Mesendoderm (in vitro differentiated cells): Measurements from ENCODE around the gene ZNF334. TPM values are rescaled to one million over a fixed set of nuclear protein-coding genes. Genes with fewer than 3 reads are reported as not detected.

Source experiments
- DNase-seq: peaks from one replicate; pipeline ENCODE4 v3.0.0; 2013
- H2AK5ac ChIP-seq: 2 replicates; pipeline ENCODE4 v1.6.1; 2013; ENCODE audit warnings: low read length, inconsistent platforms
- H2BK120ac ChIP-seq: 2 replicates; pipeline ENCODE4 v1.6.1; 2013; ENCODE audit warnings: low read depth, mild to moderate bottlenecking, low read length, moderate library complexity, mixed read lengths
- H2BK15ac ChIP-seq: replicated peaks from 2 replicates; pipeline ENCODE4 v1.6.1; 2013; ENCODE audit warnings: low read depth, mild to moderate bottlenecking, moderate library complexity
- H2BK5ac ChIP-seq: 2 replicates; pipeline ENCODE4 v1.6.1; 2013; ENCODE audit warnings: low read length, inconsistent platforms
- H3K18ac ChIP-seq: 2 replicates; pipeline ENCODE4 v1.6.1; 2013; ENCODE audit warnings: mild to moderate bottlenecking, low read length, mixed read lengths
- H3K23ac ChIP-seq: one replicate; pipeline ENCODE4 v1.6.1; 2013; ENCODE audit warnings: low read length
- H3K27ac ChIP-seq: 2 replicates; pipeline ENCODE4 v1.5.1; 2013; ENCODE audit warnings: low read depth, mild to moderate bottlenecking, inconsistent platforms, low read length, moderate library complexity
- H3K27me3 ChIP-seq: 2 replicates; pipeline ENCODE4 v1.6.1; 2013; ENCODE audit warnings: low read length, control low read depth, mild to moderate bottlenecking, inconsistent platforms; ENCODE audit not compliant: insufficient read depth, poor library complexity
- H3K36me3 ChIP-seq: 2 replicates; pipeline ENCODE4 v1.6.1; 2013; ENCODE audit warnings: low read length, inconsistent platforms; ENCODE audit not compliant: control insufficient read depth, insufficient read depth
- H3K4ac ChIP-seq: one replicate; pipeline ENCODE4 v1.6.1; 2013; ENCODE audit warnings: low read depth, mild to moderate bottlenecking, low read length, moderate library complexity
- H3K4me1 ChIP-seq: 2 replicates; pipeline ENCODE4 v1.6.1; 2013; ENCODE audit warnings: low read depth, low read length, inconsistent platforms; ENCODE audit not compliant: control insufficient read depth
- H3K4me2 ChIP-seq: 2 replicates; pipeline ENCODE4 v1.6.1; 2013; ENCODE audit warnings: low read length
- H3K4me3 ChIP-seq: 2 replicates; pipeline ENCODE4 v1.5.1; 2013; ENCODE audit warnings: mild to moderate bottlenecking, low read length
- H3K56ac ChIP-seq: one replicate; pipeline ENCODE4 v1.6.1; 2013; ENCODE audit warnings: low read length
- H3K79me1 ChIP-seq: 2 replicates; pipeline ENCODE4 v1.6.1; 2013; ENCODE audit warnings: low read length, inconsistent platforms
- H3K79me2 ChIP-seq: 2 replicates; pipeline ENCODE4 v1.6.1; 2013; ENCODE audit warnings: mild to moderate bottlenecking, low read length; ENCODE audit not compliant: control insufficient read depth, insufficient read depth
- H3K9ac ChIP-seq: 2 replicates; pipeline ENCODE4 v1.6.1; 2013; ENCODE audit warnings: low read length, inconsistent platforms
- H4K5ac ChIP-seq: one replicate; pipeline ENCODE4 v1.6.1; 2013; ENCODE audit warnings: low read length
- H4K8ac ChIP-seq: one replicate; pipeline ENCODE4 v1.6.1; 2013; ENCODE audit warnings: low read depth, mild to moderate bottlenecking, control low read depth, low read length, moderate library complexity
- WGBS: extraction: QIAGEN DNeasy Blood & Tissue Kit; methylation state at CpG from one replicate; pipeline ENCODE4 v1.1.7; 2013; ENCODE audit warnings: low lambda C conversion rate, missing lambda C conversion rate; ENCODE audit not compliant: insufficient coverage; ENCODE audit errors: extremely low coverage; 5-methylcytosine and 5-hydroxymethylcytosine counted together
- polyA plus RNA-seq, 2 experiments: library from polyadenylated mRNA; stranded (reverse); fragments of 200-250 nt; gene quantifications; one replicate each; pipeline ENCODE4 v1.2.3, GENCODE V29; 2013

Gene ZNF334
- polyA plus RNA-seq (2013, experiment 1 of 2), result 7.8 TPM
- polyA plus RNA-seq (2013, experiment 2 of 2), result 7.6 TPM

DNA sequence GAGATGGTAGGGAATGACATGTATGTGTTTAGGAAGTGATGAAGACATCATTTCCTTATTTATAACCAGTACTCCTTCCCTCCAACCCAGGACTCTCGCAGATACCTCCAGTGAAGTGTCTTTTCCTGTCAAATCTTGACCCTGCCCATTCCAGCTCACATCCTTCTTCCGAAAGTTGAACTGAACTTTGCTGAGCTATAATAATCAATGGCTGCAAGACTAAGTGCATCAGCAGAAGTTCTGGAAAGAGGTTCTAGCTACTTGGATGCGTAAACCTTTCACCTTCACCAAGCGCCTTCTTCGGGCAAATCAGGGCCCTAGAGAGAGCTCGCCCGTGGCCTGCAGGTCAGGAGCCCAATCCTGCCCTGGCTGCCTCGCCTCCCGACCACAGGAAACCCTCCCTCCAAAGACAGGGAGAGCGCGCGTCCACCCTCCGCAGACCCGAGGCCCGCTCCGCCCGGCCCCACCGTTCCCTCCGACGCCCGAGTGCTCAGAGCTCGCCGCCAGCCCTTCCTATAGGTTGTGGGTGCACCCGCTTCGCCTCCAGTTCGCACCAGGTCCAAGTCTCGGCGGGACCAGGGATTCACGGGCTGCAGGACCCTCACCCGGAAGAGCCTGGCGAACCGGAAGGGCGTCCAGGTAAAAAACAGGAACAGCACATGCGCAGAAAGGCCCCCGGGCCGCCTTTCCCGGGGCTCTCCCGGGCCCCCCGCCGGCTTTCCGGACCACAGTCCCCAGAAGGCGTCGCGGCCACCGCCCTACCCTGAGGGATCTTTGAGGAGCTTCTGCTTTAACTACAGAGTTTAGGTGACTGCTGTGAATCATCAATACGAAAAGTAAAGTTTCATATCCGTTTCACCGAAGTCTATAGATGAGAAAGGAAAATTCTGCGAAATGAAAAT is at the start of gene ZNF334:
Gene ZNF334, minus strand, starts transcription at position 617 of the 902 bp plus-strand sequence. CDS start 1,457 bp downstream, outside the sequence.
- no peaks in the 10 kb centered on the region for H3K36me3 ChIP-seq
- peak within 1 kb of the TSS; percentile 80 for H3K4me2 ChIP-seq
- peak within 1 kb of the TSS; percentile 42 for H2BK5ac ChIP-seq
- no peaks in the 10 kb centered on the region for H3K27me3 ChIP-seq
- no peak within 1 kb of the TSS for H3K18ac ChIP-seq
- H3K23ac ChIP-seq, result no peak within 1 kb of the TSS
- peak within 1 kb of the TSS; percentile 98 for H3K56ac ChIP-seq
- no peak within 1 kb of the TSS for H2BK15ac ChIP-seq
- WGBS, result no CpG with 5 or more reads among the region's 49 CpGs
- no peak within 1 kb of the TSS for H4K5ac ChIP-seq
- H2BK120ac ChIP-seq, result no peak within 1 kb of the TSS
- H2AK5ac ChIP-seq, result no peak within 1 kb of the TSS
- H3K4me3 ChIP-seq, result peak within 1 kb of the TSS; percentile 81
- peak within 1 kb of the TSS; percentile 7 for H4K8ac ChIP-seq
- H3K9ac ChIP-seq, result peak within 1 kb of the TSS; percentile 94
- H3K27ac ChIP-seq, result no peak within 1 kb of the TSS
- H3K4me1 ChIP-seq, result no peaks in the 10 kb centered on the region
- H3K4ac ChIP-seq, result no peak within 1 kb of the TSS
- DNase-seq, result peak; percentile 94
- H3K79me2 ChIP-seq, result no peaks in the 10 kb centered on the region
- peaks cover 6% of the 10 kb centered on the region for H3K79me1 ChIP-seq

GRCh38 chr20:46562373-46563169 is 49.2 kb upstream of the ZNF334 start:
- H4K5ac ChIP-seq, result no peak overlapping the region
- peak overlapping the region; percentile 59 for H3K4me2 ChIP-seq
- H3K36me3 ChIP-seq, result no peaks in the 10 kb centered on the region
- no peak overlapping the region for H2BK120ac ChIP-seq
- H3K4me3 ChIP-seq, result no peak overlapping the region
- H3K18ac ChIP-seq, result peak overlapping the region; percentile 9
- no peak overlapping the region for H3K23ac ChIP-seq
- DNase-seq, result peak; percentile 93
- peak overlapping the region; percentile 24 for H3K27ac ChIP-seq
- no peak overlapping the region for H4K8ac ChIP-seq
- no CpG with 5 or more reads among the region's 19 CpGs for WGBS
- H2BK5ac ChIP-seq, result peak overlapping the region; percentile 83
- H3K9ac ChIP-seq, result peak overlapping the region; percentile 73
- H3K79me2 ChIP-seq, result no peaks in the 10 kb centered on the region
- no peaks in the 10 kb centered on the region for H3K27me3 ChIP-seq
- H3K4ac ChIP-seq, result no peak overlapping the region
- no peak overlapping the region for H2AK5ac ChIP-seq
- H2BK15ac ChIP-seq, result no peak overlapping the region
- peak overlapping the region; percentile 91 for H3K56ac ChIP-seq
- H3K4me1 ChIP-seq, result peaks cover 3% of the 10 kb centered on the region
- no peaks in the 10 kb centered on the region for H3K79me1 ChIP-seq

DNA sequence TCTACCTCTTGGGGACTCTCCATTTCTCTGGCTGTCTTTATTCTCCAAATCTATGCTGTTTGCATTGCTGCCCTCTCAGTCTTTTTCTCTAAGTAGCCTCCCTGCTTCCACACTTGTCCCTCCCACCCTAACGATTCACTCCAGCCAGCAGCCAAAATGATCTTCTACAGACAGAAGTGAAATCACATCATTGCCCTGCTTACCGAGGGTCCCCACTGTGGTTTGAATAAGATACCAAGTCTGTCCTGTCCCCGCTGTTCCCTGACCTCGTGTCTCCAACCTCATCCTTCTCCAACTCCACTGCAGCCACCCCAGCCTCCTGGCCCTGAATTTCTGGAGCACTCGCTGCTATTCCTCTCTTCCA is 48.6 kb upstream of the ZNF334 start:
- H2BK15ac ChIP-seq, result no peak overlapping the region
- H2AK5ac ChIP-seq, result no peak overlapping the region
- H3K4me3 ChIP-seq, result no peak overlapping the region
- H3K27me3 ChIP-seq, result no peaks in the 10 kb centered on the region
- DNase-seq, result no peak
- H3K9ac ChIP-seq, result peak overlapping the region; percentile 36
- no peaks in the 10 kb centered on the region for H3K79me2 ChIP-seq
- H3K23ac ChIP-seq, result no peak overlapping the region
- H3K4ac ChIP-seq, result no peak overlapping the region
- H2BK5ac ChIP-seq, result no peak overlapping the region
- peak overlapping the region; percentile 72 for H3K56ac ChIP-seq
- no peaks in the 10 kb centered on the region for H3K36me3 ChIP-seq
- no peak overlapping the region for H4K8ac ChIP-seq
- H3K79me1 ChIP-seq, result no peaks in the 10 kb centered on the region
- no peak overlapping the region for H3K27ac ChIP-seq
- no peak overlapping the region for H4K5ac ChIP-seq
- WGBS, result no CpG with 5 or more reads among the region's 5 CpGs
- H3K18ac ChIP-seq, result peak overlapping the region; percentile 9
- no peak overlapping the region for H3K4me2 ChIP-seq
- H3K4me1 ChIP-seq, result peaks cover 3% of the 10 kb centered on the region
- no peak overlapping the region for H2BK120ac ChIP-seq

GRCh38 chr20:46559685-46560440 is 46.5 kb upstream of the ZNF334 start:
- H2BK120ac ChIP-seq, result no peak overlapping the region
- peaks cover 3% of the 10 kb centered on the region for H3K4me1 ChIP-seq
- H3K36me3 ChIP-seq, result no peaks in the 10 kb centered on the region
- no peak overlapping the region for H2BK15ac ChIP-seq
- no peaks in the 10 kb centered on the region for H3K79me2 ChIP-seq
- H3K23ac ChIP-seq, result no peak overlapping the region
- no peak overlapping the region for H3K9ac ChIP-seq
- no peak overlapping the region for H3K4ac ChIP-seq
- H3K56ac ChIP-seq, result no peak overlapping the region
- no peak overlapping the region for H3K4me2 ChIP-seq
- H2BK5ac ChIP-seq, result no peak overlapping the region
- H3K79me1 ChIP-seq, result no peaks in the 10 kb centered on the region
- no peak overlapping the region for H4K8ac ChIP-seq
- H4K5ac ChIP-seq, result no peak overlapping the region
- H2AK5ac ChIP-seq, result no peak overlapping the region
- WGBS, result no CpG with 5 or more reads among the region's 7 CpGs
- DNase-seq, result peak; percentile 57
- H3K18ac ChIP-seq, result no peak overlapping the region
- no peak overlapping the region for H3K4me3 ChIP-seq
- no peak overlapping the region for H3K27ac ChIP-seq
- no peaks in the 10 kb centered on the region for H3K27me3 ChIP-seq

- H2BK120ac ChIP-seq, result no peak overlapping the region
- H3K4ac ChIP-seq, result no peak overlapping the region
- H3K27ac ChIP-seq, result no peak overlapping the region
- no CpG with 5 or more reads among the region's 3 CpGs for WGBS
- DNase-seq, result no peak
- no peak overlapping the region for H3K18ac ChIP-seq
- no peak overlapping the region for H2BK15ac ChIP-seq
- no peak overlapping the region for H2BK5ac ChIP-seq
- H3K4me3 ChIP-seq, result no peak overlapping the region
- no peaks in the 10 kb centered on the region for H3K79me1 ChIP-seq
- H3K4me1 ChIP-seq, result peaks cover 3% of the 10 kb centered on the region
- no peak overlapping the region for H4K8ac ChIP-seq
- H3K27me3 ChIP-seq, result no peaks in the 10 kb centered on the region
- no peak overlapping the region for H3K56ac ChIP-seq
- no peak overlapping the region for H2AK5ac ChIP-seq
- H3K79me2 ChIP-seq, result no peaks in the 10 kb centered on the region
- H4K5ac ChIP-seq, result no peak overlapping the region
- no peak overlapping the region for H3K9ac ChIP-seq
- H3K4me2 ChIP-seq, result no peak overlapping the region
- H3K23ac ChIP-seq, result no peak overlapping the region
- no peaks in the 10 kb centered on the region for H3K36me3 ChIP-seq
Observed at GRCh38 chr20:46559001-46559400, 45.6 kb upstream of the ZNF334 start.
